Right lobe of liver (tissue), 6 donors: ENCODE measurements around the gene OS9. TPM values are rescaled to one million over a fixed set of nuclear protein-coding genes. Genes with fewer than 3 reads are reported as not detected.
A peak's percentile ranks its signal among the peaks of the same experiment; 100 is the strongest.
"Not testable (repeated sequence)": the region's sequence is repeated elsewhere in the genome, so short reads cannot be mapped to it uniquely, and the experiment has no call there.

Source experiments
- ATAC-seq, 4 donors: fragments of 200-7000 bp; cut with Tn5 transposase; one replicate each; pipeline ENCODE4 v1.9.1; 2020; ENCODE audit warnings: mild to moderate bottlenecking in 4 of 4, moderate library complexity in 4 of 4
- DNase-seq, 3 donors: peaks; one replicate each; pipeline ENCODE4 v3.0.0-alpha.2; 2020
- H3K27ac ChIP-seq, 3 donors: fragments of 200-600 bp; one replicate each; pipeline ENCODE4 v1.8.0; 2022
- H3K27me3 ChIP-seq, 2 donors: fragments of 200-600 bp; one replicate each; pipeline ENCODE4 v1.8.0; 2022
- H3K36me3 ChIP-seq, 4 donors: fragments of 200-600 bp; sonication (generic) in 1 of 4; one replicate each; pipeline versions ENCODE4 v1.5.1 to v1.8.0; 2017 to 2022; ENCODE audit warnings: control low read depth in 1 of 4
- H3K4me1 ChIP-seq, 4 donors: fragments of 200-600 bp; sonication (generic) in 1 of 4; one replicate each; pipeline versions ENCODE4 v1.5.1 to v1.8.0; 2017 to 2022; ENCODE audit warnings: control low read depth in 1 of 4
- H3K4me3 ChIP-seq, 3 donors: fragments of 200-600 bp; one replicate each; pipeline ENCODE4 v1.8.0; 2022
- H3K9me3 ChIP-seq, 4 donors: fragments of 200-600 bp; sonication (generic) in 1 of 4; one replicate each; pipeline versions ENCODE4 v1.5.1 to v1.8.0; 2017 to 2022; ENCODE audit warnings: control low read depth in 1 of 4
- POLR2A ChIP-seq: fragments of 450-650 bp; IDR thresholded peaks from one replicate; pipeline ENCODE4 v1.6.1; 2017; ENCODE audit warnings: antibody characterized with exemption, mild to moderate bottlenecking
- WGBS: methylation state at CpG from one replicate; pipeline ENCODE4 v1.1.6; 2018; ENCODE audit warnings: low coverage, low lambda C conversion rate; ENCODE audit not compliant: insufficient coverage; ENCODE audit errors: missing lambda C conversion rate; 5-methylcytosine and 5-hydroxymethylcytosine counted together
- intact Hi-C, 2 donors: fragments of 100-400 bp; cut with DNase I; formaldehyde crosslinking; loops; one replicate each; pipeline versions ENCODE4 v1.11.2 to v1.14.1; 2022
- total RNA-seq, 6 experiments: library from RNA; depleted of rRNA in 2 of 6; stranded (reverse); fragments of >200 nt in 2 of 6; fragmentation: NEBNext Ultra II Directional in 3 of 6; extraction: Animal tissue kit (Norgen Biotek cat#: 25700) in 3 of 6; gene quantifications; one replicate each; pipeline versions ENCODE4 v1.1.0 to v1.2.4, GENCODE V29; 2016 to 2023
- TF ChIP-seq, protein P1 (sequence below), 4 donors: fragments of 200-600 bp in 3 of 4; fragments of 450-650 bp in 1 of 4; IDR thresholded peaks; one replicate each; pipeline versions ENCODE4 v1.5.1 to v1.8.0; 2016 to 2022; ENCODE audit warnings: antibody characterized with exemption in 4 of 4, mild to moderate bottlenecking in 2 of 4
- donor health status: DM: no; HTN: yes; CAD: no.
- donor health status: DM: no; HTN: no; CAD: no.
- donor health status: DM: no; HTN: no; CAD: no.
- donor health status: DM: no; HTN: yes; CAD: no.
- donor health status: DM: no; HTN: yes; CAD: no.

OS9 gene
- total RNA-seq, 6 experiments from 2014 or later: 179 to 245 (median 210) TPM

DNA sequence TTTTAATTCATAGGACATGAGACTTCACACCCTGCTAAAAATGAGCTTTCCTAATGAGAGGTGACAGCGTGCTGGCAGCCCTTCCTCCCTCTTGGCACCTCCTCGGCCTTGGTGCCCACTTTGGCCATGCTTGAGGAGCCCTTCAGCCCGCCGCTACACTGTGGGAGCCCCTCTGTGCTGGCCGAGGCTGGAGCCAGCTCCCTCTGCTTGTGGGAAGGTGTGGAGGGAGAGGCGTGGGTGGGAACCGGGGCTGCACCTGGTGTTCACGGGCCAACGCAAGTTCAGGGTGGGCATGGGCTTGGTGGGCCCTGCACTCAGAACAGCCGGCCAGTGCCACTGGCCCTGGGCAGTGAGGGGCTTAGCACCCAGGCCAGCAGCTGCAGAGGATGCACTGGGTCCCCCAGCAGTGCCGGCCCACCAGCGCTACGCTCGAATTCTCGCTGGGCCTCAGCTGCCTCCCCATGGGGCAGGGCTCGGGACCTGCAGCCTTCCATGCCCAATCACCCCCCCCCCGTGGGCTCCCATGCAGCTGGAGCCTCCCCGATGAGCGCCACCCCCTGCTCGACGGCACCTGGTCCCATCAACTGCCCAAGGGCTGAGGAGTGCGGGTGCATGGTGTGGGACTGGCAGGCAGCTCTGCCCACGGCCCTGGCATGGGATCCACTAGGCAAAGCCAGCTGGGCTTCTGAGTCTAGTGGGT is 38.2 kb upstream of the OS9 start:
- no peak for TF ChIP-seq POLR2A
- TF ChIP-seq, protein P1, sequence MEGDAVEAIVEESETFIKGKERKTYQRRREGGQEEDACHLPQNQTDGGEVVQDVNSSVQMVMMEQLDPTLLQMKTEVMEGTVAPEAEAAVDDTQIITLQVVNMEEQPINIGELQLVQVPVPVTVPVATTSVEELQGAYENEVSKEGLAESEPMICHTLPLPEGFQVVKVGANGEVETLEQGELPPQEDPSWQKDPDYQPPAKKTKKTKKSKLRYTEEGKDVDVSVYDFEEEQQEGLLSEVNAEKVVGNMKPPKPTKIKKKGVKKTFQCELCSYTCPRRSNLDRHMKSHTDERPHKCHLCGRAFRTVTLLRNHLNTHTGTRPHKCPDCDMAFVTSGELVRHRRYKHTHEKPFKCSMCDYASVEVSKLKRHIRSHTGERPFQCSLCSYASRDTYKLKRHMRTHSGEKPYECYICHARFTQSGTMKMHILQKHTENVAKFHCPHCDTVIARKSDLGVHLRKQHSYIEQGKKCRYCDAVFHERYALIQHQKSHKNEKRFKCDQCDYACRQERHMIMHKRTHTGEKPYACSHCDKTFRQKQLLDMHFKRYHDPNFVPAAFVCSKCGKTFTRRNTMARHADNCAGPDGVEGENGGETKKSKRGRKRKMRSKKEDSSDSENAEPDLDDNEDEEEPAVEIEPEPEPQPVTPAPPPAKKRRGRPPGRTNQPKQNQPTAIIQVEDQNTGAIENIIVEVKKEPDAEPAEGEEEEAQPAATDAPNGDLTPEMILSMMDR (IDR thresholded peaks at IDR 0.05): no peak
- H3K27me3 ChIP-seq: no peaks in the 10 kb centered on the region
- H3K4me1 ChIP-seq: peaks cover 0 to 11% (median 2%) of the 10 kb centered on the region in 4 donors
- no peaks in the 10 kb centered on the region for H3K9me3 ChIP-seq
- ATAC-seq (no peak), DNase-seq (no peak)
- no peaks in the 10 kb centered on the region for H3K36me3 ChIP-seq
- H3K27ac ChIP-seq: no peak overlapping the region
- H3K4me3 ChIP-seq: no peak overlapping the region
- intact Hi-C loops: no loop called here
- 78% methylated on average over 5 of the region's 23 CpGs for WGBS

DNA sequence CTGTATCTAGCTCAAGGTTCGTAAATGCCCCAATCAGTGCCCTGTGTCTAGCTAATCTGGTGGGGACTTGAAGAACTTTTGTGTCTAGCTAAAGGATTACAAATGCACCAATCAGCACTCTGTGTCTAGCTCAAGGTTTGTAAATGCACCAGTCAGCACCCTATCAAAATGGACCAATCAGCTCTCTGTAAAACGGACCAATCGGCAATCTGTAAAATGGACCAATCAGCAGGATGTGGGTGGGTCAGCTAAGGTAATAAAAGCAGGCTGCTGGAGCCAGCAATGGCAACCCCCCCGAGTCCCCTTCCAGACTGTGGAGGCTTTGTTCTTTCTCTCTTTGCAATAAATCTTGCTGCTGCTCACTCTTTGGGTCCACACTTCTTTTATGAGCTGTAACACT is 37.5 kb upstream of the OS9 start:
- DNase-seq, H3K9me3 ChIP-seq, H3K4me3 ChIP-seq, ATAC-seq, intact Hi-C loops, H3K27me3 ChIP-seq, H3K36me3 ChIP-seq, H3K27ac ChIP-seq: not testable (repeated sequence)
- peaks cover 0 to 11% (median 2%) of the 10 kb centered on the region in 4 donors for H3K4me1 ChIP-seq
- 71% methylated on average over 3 of the region's 4 CpGs for WGBS

DNA sequence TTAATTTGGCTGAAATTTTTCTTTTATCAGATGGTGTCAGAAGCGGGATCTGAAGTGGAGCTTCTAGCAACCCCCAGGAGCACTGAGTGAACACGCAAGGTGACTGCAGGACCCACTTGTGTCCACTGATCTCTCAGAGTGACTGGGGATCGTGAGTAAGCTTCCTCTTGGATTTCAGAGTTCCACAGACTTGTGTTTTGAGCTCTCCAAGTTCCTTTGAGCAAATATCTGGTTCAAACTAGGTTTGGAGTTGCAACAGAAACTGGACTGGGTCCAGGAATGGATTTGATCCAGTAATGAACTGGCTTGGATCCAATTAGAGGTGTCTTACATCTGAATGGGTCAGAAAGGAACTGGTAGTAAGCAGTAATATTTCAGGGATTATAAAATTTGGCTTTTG is 36.2 kb upstream of the OS9 start:
- intact Hi-C loops: no loop called here
- Histone ChIP-seq H3K27ac (peak overlapping the region in 1 of 3 donors; percentile 40), H3K36me3 (no peaks in the 10 kb centered on the region), H3K27me3 (no peaks in the 10 kb centered on the region), H3K9me3 (no peaks in the 10 kb centered on the region), H3K4me1 (peaks cover 0 to 11% (median 2%) of the 10 kb centered on the region in 4 donors), H3K4me3 (no peak overlapping the region)
- peak; percentile 80 to 92 (median 90) for ATAC-seq
- 20% methylated on average over 3 of the region's 3 CpGs for WGBS
- DNase-seq: peak in 1 of 3 donors; percentile 70
- TF ChIP-seq, protein P1 (IDR thresholded peaks at IDR 0.05): no peak
- no peak for TF ChIP-seq POLR2A

DNA sequence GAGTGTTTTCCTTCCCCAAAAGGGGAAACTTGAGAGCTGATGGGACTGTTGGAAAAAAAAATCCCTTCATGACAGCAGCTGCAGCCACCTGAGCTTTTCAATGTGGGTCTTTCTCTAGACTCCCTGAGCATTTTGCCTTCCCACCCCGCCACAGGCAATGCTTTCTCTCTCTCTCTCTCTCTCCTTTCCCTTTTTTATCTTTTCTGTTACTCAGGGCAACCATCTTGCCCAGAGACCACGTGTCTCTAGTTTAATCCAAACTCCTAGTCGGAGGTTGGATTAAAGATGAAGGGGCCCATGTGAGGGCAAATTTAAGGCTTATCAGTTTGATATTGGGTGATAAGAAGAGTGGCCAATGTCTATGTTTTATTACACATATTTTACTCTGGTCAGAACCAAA is 35.0 kb upstream of the OS9 start:
- no peak for DNase-seq
- H3K4me3 ChIP-seq: no peak overlapping the region
- no peaks in the 10 kb centered on the region for H3K9me3 ChIP-seq
- no peaks in the 10 kb centered on the region for H3K27me3 ChIP-seq
- peaks cover 0 to 11% (median 2%) of the 10 kb centered on the region in 4 donors for H3K4me1 ChIP-seq
- 58% methylated on average over 3 of the region's 3 CpGs for WGBS
- no peaks in the 10 kb centered on the region for H3K36me3 ChIP-seq
- no peak overlapping the region for H3K27ac ChIP-seq
- TF ChIP-seq POLR2A: no peak
- TF ChIP-seq, protein P1 (IDR thresholded peaks at IDR 0.05): no peak
- intact Hi-C loops: no loop called here
- ATAC-seq: no peak

DNA sequence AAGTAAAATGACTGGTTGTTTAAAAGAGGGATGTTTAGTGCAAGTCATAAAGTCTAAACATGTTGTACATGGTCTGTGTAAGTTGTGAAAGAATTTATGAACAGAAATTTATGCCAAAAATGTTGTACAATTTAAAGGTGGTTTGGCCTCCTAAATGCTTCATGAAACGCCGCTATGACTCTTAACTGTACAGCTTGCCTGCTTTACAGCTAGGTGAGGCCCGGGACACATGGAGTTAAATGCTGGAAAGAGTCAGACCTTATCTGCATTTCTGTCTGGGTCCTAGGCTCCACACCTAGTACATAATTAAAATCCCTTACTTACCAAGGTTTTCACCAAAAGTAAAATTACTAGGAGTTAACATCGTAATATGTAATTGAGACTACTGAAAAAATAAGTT is 32.6 kb upstream of the OS9 start:
- Histone ChIP-seq H3K9me3 (no peaks in the 10 kb centered on the region), H3K27me3 (no peaks in the 10 kb centered on the region), H3K4me1 (peaks cover 0 to 11% (median 2%) of the 10 kb centered on the region in 4 donors), H3K36me3 (no peaks in the 10 kb centered on the region), H3K27ac (no peak overlapping the region), H3K4me3 (no peak overlapping the region)
- intact Hi-C loops: no loop called here
- ATAC-seq (no peak), DNase-seq (no peak)
- 89% methylated on average over 4 of the region's 4 CpGs for WGBS
- TF ChIP-seq, protein P1 (IDR thresholded peaks at IDR 0.05): no peak
- TF ChIP-seq POLR2A: no peak

DNA sequence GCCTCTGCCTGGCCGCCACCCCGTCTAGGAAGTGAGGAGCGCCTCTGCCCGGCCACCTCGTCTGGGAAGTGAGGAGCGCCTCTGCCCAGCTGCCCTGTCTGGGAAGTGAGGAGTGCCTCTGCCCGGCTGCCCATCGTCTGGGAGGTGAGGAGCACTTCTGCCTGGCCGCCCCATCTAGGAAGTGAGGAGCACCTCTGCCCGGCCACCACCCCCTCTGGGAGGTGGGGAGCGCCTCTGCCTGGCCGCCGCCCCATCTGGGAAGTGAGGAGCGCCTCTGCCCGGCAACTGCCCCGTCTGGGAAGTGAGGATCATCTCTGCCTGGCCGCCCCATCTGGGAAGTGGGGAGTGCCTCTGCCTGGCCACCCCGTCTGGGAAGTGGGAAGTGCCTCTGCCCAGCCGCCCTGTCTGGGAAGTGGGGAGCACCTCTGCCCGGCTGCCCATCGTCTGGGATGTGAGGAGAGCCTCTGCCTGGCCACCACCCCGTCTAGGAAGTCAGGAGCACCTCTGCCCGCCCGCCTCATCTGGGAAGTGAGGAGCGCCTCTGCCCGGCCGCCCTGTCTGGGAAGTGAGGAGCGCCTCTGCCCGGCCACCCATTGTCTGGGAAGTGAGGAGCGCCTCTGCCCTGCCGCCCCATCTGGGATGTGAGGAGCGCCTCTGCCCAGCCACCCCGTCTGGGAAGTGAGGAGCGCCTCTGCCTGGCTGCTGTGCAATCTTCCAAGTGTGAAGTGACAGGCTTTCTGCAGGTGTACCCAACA is 28.7 kb upstream of the OS9 start:
- H3K27ac ChIP-seq, DNase-seq, H3K4me3 ChIP-seq, H3K4me1 ChIP-seq, H3K36me3 ChIP-seq, H3K27me3 ChIP-seq, H3K9me3 ChIP-seq, ATAC-seq, intact Hi-C loops: not testable (repeated sequence)
- 80% methylated on average over 1 of the region's 34 CpGs for WGBS
